ENCODE measurements around the gene EIF2AK2.

- TF ChIP-seq CTCF (IDR thresholded peaks at IDR 0.05; ENCODE audit: borderline replicate concordance, extremely low read depth, low read length, poor library complexity, severe bottlenecking) (no peak), EZH2 (IDR thresholded peaks at IDR 0.05; ENCODE audit: borderline replicate concordance, low read depth, low read length, severe bottlenecking) (no peak)
Observed at GRCh38 chr2:37102588-37102987, 54.2 kb downstream of the EIF2AK2 start.

Data from DND-41 (cell line).